Activated naive CD4-positive, alpha-beta T cell treated with anti-CD3 and anti-CD28 coated beads, Interleukin-2, amount 50 U/mL, for 72 hours (primary cell): ENCODE measurements around the gene HYI. TPM values are rescaled to one million over a fixed set of nuclear protein-coding genes. Genes with fewer than 3 reads are reported as not detected.

Experiments
- ATAC-seq, 2 donors: fragments of 150-1000 bp; cut with Tn5 transposase; 2 replicates each; pipeline ENCODE4 v1.10.0; 2021; ENCODE audit warnings: mild to moderate bottlenecking in 2 of 2, moderate library complexity in 2 of 2
- DNase-seq, 2 donors: peaks; one replicate each; pipeline ENCODE4 v3.0.0; 2021 to 2022; ENCODE audit warnings: low spot score in 2 of 2
- H3K27ac Mint-ChIP-seq, 2 donors: one replicate each; pipeline ENCODE4 v1.8.0; 2022; ENCODE audit warnings: mild to moderate bottlenecking in 2 of 2, mixed read lengths in 2 of 2
- H3K36me3 Mint-ChIP-seq, 2 donors: one replicate each; pipeline ENCODE4 v1.8.0; 2022; ENCODE audit warnings: mixed read lengths in 2 of 2
- H3K9me3 Mint-ChIP-seq, 2 donors: one replicate each; pipeline ENCODE4 v1.8.0; 2022; ENCODE audit warnings: mixed read lengths in 2 of 2
- total RNA-seq, 2 donors: library from RNA; stranded (reverse); gene quantifications; one replicate each; pipeline ENCODE4 v1.2.3, GENCODE V29; 2022

Gene HYI
- total RNA-seq, 2 donors from 2014 or later, result 9.2 to 26.3 TPM

- Mint-ChIP-seq H3K36me3 (peaks cover 12 to 14% of the 10 kb centered on the region in 2 donors), H3K27ac (no peak overlapping the region)
- no peak for ATAC-seq
These were observed 51.5 kb downstream of the HYI start for GRCh38 chr1:43402089-43402865.

More at GRCh38 chr1:43402089-43402865, 51.5 kb downstream of the HYI start:
- H3K9me3 Mint-ChIP-seq, result no peaks in the 10 kb centered on the region
- no peak for DNase-seq

Other genes with a start within 250 kb of the HYI start
- under 1 TPM in 1 of 2 donors, not detected in 1; 0.18 TPM for gene TMEM125, start 183.9 kb downstream of the HYI start, total RNA-seq
- gene C1orf210, start 168.3 kb downstream of the HYI start, total RNA-seq, result not detected
- gene TIE1, start 152.9 kb downstream of the HYI start, total RNA-seq, result under 1 TPM; 0.36 to 0.49 TPM
- not detected for gene MPL, start 116.1 kb downstream of the HYI start, total RNA-seq
- gene CDC20, start 95.0 kb downstream of the HYI start, total RNA-seq, result 100 to 1,000 TPM; 127 to 328 TPM
- gene ELOVL1, start 85.9 kb downstream of the HYI start, total RNA-seq, result 10 to 100 TPM; 53.2 to 61.0 TPM
- 10 to 100 TPM; 32.8 to 53.9 TPM for gene MED8, start 64.1 kb downstream of the HYI start, total RNA-seq
- 10 to 100 TPM; 52.1 to 52.2 TPM for gene SZT2, start 64.0 kb downstream of the HYI start, total RNA-seq
- gene PTPRF, start 77.0 kb upstream of the HYI start, total RNA-seq, result 10 to 100 TPM in 1 of 2 donors, under 1 TPM in 1; 0.25 to 21.9 TPM
- 10 to 100 TPM; 28.9 to 50.1 TPM for gene KDM4A, start 196.2 kb upstream of the HYI start, total RNA-seq